Middle frontal gyrus (tissue), 1 donor: ENCODE measurements around the gene C15orf39.
"Not testable (repeated sequence)": the region's sequence is repeated elsewhere in the genome, so short reads cannot be mapped to it uniquely, and the experiment has no call there.

ENCODE experiments used
- DNase-seq: peaks from one replicate; pipeline ENCODE4 v3.0.0-alpha.2; 2015; ENCODE audit warnings: low spot score; ENCODE audit errors: extremely low spot score

The C15orf39 gene

GRCh38 chr15:75211436-75212199 lies 9.9 kb downstream of the C15orf39 start:
- no peak for DNase-seq

GRCh38 chr15:75212200-75212858 lies 10.6 kb downstream of the C15orf39 start:
- no peak for DNase-seq

- no peak for DNase-seq
These were observed 11.6 kb downstream of the C15orf39 start for GRCh38 chr15:75213212-75213767.

GRCh38 chr15:75213768-75214221 lies 12.1 kb downstream of the C15orf39 start:
- no peak for DNase-seq

GRCh38 chr15:75214293-75215096 lies 12.8 kb downstream of the C15orf39 start:
- DNase-seq, result no peak

- DNase-seq, result no peak
These were observed 13.7 kb downstream of the C15orf39 start for GRCh38 chr15:75215107-75216004.

- no peak for DNase-seq
These were observed 15.3 kb downstream of the C15orf39 start for GRCh38 chr15:75217012-75217411.

- not testable (repeated sequence) for DNase-seq
These were observed 15.9 kb downstream of the C15orf39 start for GRCh38 chr15:75217574-75217973.

GRCh38 chr15:75219507-75219929 lies 17.8 kb downstream of the C15orf39 start:
- DNase-seq, result not testable (repeated sequence)

GRCh38 chr15:75223688-75224087 lies 22.0 kb downstream of the C15orf39 start:
- DNase-seq, result no peak

- DNase-seq, result no peak
These were observed 22.6 kb downstream of the C15orf39 start for GRCh38 chr15:75224281-75224680.

GRCh38 chr15:75225102-75225836 lies 23.6 kb downstream of the C15orf39 start:
- DNase-seq, result not testable (repeated sequence)

GRCh38 chr15:75225951-75226732 lies 24.5 kb downstream of the C15orf39 start:
- DNase-seq, result no peak

- not testable (repeated sequence) for DNase-seq
These were observed 25.4 kb downstream of the C15orf39 start for GRCh38 chr15:75227112-75227511.

- DNase-seq, result no peak
These were observed 26.1 kb downstream of the C15orf39 start for GRCh38 chr15:75227663-75228280.

GRCh38 chr15:75228787-75229186 lies 27.1 kb downstream of the C15orf39 start:
- no peak for DNase-seq

GRCh38 chr15:75229191-75230015 lies 27.7 kb downstream of the C15orf39 start:
- no peak for DNase-seq

- DNase-seq, result no peak
These were observed 28.3 kb downstream of the C15orf39 start for GRCh38 chr15:75230016-75230343.
